ENCODE results near the gene CDA. TPM values are rescaled to one million over a fixed set of nuclear protein-coding genes. Genes with fewer than 3 reads are reported as not detected.

Gene CDA
- total and polyA plus RNA-seq, 9 of the 15 experiments (the other 6 are each of a cell fraction or from before 2014, with no cell fraction given), result not detected

DNA sequence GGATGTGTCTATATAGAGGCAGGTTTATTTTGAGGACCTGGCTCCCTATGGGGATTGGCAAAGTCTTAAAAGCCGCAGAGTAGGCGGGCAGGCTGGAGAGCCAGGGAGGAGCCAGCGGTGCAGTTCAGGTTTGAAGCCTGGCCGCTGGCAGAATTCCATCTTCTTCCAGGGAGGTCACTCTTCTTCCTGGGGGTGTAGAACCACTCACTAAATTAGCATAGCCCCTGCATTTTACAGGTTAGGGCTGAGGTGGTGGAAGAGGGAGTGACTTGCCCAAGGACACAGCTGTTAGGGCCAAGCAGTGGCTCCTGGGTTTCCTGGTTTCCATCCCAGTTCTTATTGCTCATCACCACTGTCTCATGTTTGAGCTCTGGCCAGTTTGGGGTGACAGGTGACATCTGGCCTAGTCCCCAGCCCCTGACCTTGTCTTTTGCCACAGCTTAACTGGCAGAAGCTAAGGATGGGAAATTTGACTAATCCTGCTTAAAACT is 45.7 kb downstream of the CDA start:
- FAIRE-seq (no peak), DNase-seq (ENCODE audit: extremely low read depth in 1 of 4, low spot score in 3 of 4) (peak in 3 of 4 experiments; percentile 40 to 49 (median 46)), ATAC-seq (peak; percentile 38; the same call in 2 of the 3 replicates)
- H4K20me1 ChIP-seq (replicated peaks; ENCODE audit: control insufficient read depth, insufficient read depth, low read length), result 0 out of 2 replicates have a peak, but pooled peaks cover 7% of the 10 kb centered on the region
- H3K9ac ChIP-seq (ENCODE audit: insufficient read depth in 1 of 2, low read depth in 2 of 2, low read length in 2 of 2), result peak overlapping the region; percentile 6 to 71; a peak in 2 of 4 replicates
- H3K4me1 ChIP-seq (replicated peaks in 1 of 2; ENCODE audit: control insufficient read depth in 2 of 2, insufficient read depth in 2 of 2, low read length in 2 of 2), result peaks cover 12% of the 10 kb centered on the region in 2 experiments; a peak in 4 of 5 replicates
- H3K4me2 ChIP-seq (ENCODE audit: insufficient read depth, low read length), result peak overlapping the region; percentile 85
- no peak overlapping the region for H3K27ac ChIP-seq (ENCODE audit: extremely low read depth, low read depth, low read length)
- peak overlapping the region; percentile 96; the same call in 1 of the 2 replicates for H3K4me3 ChIP-seq
- ChIA-PET POLR2A (interaction anchor here (0.6 to 1.1 kb wide), 4 partner anchors 13 to 1407 kb away, joined by 3 to 4 read pairs (median 3); no protein-coding TSS in a partner anchor), CTCF (ENCODE audit: low intra/inter-chr PET ratio) (interaction anchor here (2.0 kb wide), 1 partner anchor 112 kb away, joined by 14 read pairs; no protein-coding TSS in a partner anchor)
- in situ Hi-C loops (cut with MboI), result loop anchor here (5.0 kb wide), 1 partner anchor 107 kb away; no protein-coding TSS in a partner anchor
- WGBS (ENCODE audit: insufficient coverage, low coverage, missing lambda C conversion rate), result 29% methylated on average over 4 of the region's 4 CpGs
- no TSS peak for BruUV-seq (replicated peaks)
- H3K27me3 ChIP-seq (ENCODE audit: control insufficient read depth in 2 of 2, insufficient read depth in 2 of 2, low read length in 2 of 2), result no peaks in the 10 kb centered on the region
- H3K79me2 ChIP-seq (ENCODE audit: control insufficient read depth, insufficient read depth, low read length), result no peaks in the 10 kb centered on the region
- no peaks in the 10 kb centered on the region for H3K36me3 ChIP-seq (ENCODE audit: control insufficient read depth, insufficient read depth, low read length)
- TF ChIP-seq, protein P1, sequence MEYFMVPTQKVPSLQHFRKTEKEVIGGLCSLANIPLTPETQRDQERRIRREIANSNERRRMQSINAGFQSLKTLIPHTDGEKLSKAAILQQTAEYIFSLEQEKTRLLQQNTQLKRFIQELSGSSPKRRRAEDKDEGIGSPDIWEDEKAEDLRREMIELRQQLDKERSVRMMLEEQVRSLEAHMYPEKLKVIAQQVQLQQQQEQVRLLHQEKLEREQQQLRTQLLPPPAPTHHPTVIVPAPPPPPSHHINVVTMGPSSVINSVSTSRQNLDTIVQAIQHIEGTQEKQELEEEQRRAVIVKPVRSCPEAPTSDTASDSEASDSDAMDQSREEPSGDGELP (CRISPR knock-in tag; IDR thresholded peaks at IDR 0.05; ENCODE audit: borderline replicate concordance), result peak; percentile 45; the same call in 1 of the 2 replicates
- TF ChIP-seq GABPA (tag; conservative IDR thresholded peaks at IDR 0.05; ENCODE audit: low read depth) (0 out of 2 replicates have a peak, but pooled peaks have one; percentile 1), SP1 (CRISPR knock-in tag; IDR thresholded peaks at IDR 0.05) (0 out of 2 replicates have a peak, but pooled peaks have one; percentile 12), ETV1 (tag; conservative IDR thresholded peaks at IDR 0.05; ENCODE audit: low read depth) (no peak), STAG1 (CRISPR knock-in tag; IDR thresholded peaks at IDR 0.05; ENCODE audit: borderline replicate concordance) (no peak), PHF20 (IDR thresholded peaks at IDR 0.05; ENCODE audit: partially characterized antibody) (no peak), PYGO2 (tag; IDR thresholded peaks at IDR 0.05) (no peak), KLF10 (CRISPR knock-in tag; IDR thresholded peaks at IDR 0.05) (no peak), SRSF3 (IDR thresholded peaks at IDR 0.05; ENCODE audit: insufficient read depth, low read length) (no peak), GTF2E2 (tag; IDR thresholded peaks at IDR 0.05) (0 out of 2 replicates have a peak, but pooled peaks have one; percentile 25), KDM2B (CRISPR knock-in tag; IDR thresholded peaks at IDR 0.05) (no peak), HDAC8 (tag; IDR thresholded peaks at IDR 0.05) (no peak), NFRKB (IDR thresholded peaks at IDR 0.05; ENCODE audit: low read depth) (no peak), BHLHE40 (IDR thresholded peaks at IDR 0.05; ENCODE audit: low read length) (no peak)
- TF ChIP-seq, protein P2, sequence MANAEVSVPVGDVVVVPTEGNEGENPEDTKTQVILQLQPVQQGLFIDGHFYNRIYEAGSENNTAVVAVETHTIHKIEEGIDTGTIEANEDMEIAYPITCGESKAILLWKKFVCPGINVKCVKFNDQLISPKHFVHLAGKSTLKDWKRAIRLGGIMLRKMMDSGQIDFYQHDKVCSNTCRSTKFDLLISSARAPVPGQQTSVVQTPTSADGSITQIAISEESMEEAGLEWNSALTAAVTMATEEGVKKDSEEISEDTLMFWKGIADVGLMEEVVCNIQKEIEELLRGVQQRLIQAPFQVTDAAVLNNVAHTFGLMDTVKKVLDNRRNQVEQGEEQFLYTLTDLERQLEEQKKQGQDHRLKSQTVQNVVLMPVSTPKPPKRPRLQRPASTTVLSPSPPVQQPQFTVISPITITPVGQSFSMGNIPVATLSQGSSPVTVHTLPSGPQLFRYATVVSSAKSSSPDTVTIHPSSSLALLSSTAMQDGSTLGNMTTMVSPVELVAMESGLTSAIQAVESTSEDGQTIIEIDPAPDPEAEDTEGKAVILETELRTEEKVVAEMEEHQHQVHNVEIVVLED (CRISPR knock-in tag; IDR thresholded peaks at IDR 0.05), result no peak
- H3K9me3 ChIP-seq (replicated peaks; ENCODE audit: control insufficient read depth, insufficient read depth, low read depth, low read length), result no peaks in the 10 kb centered on the region
- no peaks in the 10 kb centered on the region for H3K9me1 ChIP-seq (ENCODE audit: control insufficient read depth, insufficient read depth, low read length)
- intact Hi-C loops (cut with micrococcal nuclease), result no loop called here
- H2AFZ ChIP-seq (ENCODE audit: low read depth, low read length), result peak overlapping the region; percentile 98
